Measurements from ENCODE around the gene S100Z. TPM values are rescaled to one million over a fixed set of nuclear protein-coding genes. Genes with fewer than 3 reads are reported as not detected.

The S100Z gene
- total and polyA plus RNA-seq, 12 donors: 0.11 to 2.8 (median 0.44) TPM; not detected in 1

DNA sequence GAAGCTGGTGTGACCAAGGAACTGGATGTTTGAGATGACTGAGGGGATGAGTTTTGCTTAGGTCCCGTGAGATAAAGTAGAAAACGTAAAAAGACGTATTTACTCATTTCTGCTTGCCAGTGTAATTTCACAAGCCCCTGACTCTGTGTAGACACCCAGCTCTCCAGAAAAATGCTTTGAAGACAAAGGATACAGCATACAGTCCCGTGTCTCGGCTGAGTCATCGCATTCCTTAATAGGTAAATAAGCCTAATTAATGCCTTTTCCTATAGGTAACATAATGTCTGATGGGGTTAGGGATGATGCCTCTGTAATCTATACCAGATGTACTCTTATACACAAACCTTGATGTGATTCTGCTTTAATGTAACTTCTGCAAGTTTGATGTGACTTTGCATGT lies 20.2 kb downstream of the S100Z start:
- H3K27me3 ChIP-seq: no peaks in the 10 kb centered on the region
- intact Hi-C loops (cut with DNase I): loop anchor here in 1 of 2 donors (10.0 kb wide), 1 partner anchor 205 kb away; no protein-coding TSS in a partner anchor

GRCh38 chr5:76874088-76874581 lies 24.3 kb downstream of the S100Z start:
- DNase-seq: no peak
- peaks cover 0 to 6% of the 10 kb centered on the region in 2 donors for H3K4me1 ChIP-seq (replicated peaks in 1 of 2)
- 50 to 58% (median 55%) methylated on average over 3 of the region's 3 CpGs for WGBS, 4 donors
- no peak overlapping the region for H3K4me3 ChIP-seq
- H3K9me3 ChIP-seq (replicated peaks in 1 of 3): no peaks in the 10 kb centered on the region
- no peak for TF ChIP-seq POLR2A (IDR thresholded peaks at IDR 0.05)
- TF ChIP-seq, protein P1, sequence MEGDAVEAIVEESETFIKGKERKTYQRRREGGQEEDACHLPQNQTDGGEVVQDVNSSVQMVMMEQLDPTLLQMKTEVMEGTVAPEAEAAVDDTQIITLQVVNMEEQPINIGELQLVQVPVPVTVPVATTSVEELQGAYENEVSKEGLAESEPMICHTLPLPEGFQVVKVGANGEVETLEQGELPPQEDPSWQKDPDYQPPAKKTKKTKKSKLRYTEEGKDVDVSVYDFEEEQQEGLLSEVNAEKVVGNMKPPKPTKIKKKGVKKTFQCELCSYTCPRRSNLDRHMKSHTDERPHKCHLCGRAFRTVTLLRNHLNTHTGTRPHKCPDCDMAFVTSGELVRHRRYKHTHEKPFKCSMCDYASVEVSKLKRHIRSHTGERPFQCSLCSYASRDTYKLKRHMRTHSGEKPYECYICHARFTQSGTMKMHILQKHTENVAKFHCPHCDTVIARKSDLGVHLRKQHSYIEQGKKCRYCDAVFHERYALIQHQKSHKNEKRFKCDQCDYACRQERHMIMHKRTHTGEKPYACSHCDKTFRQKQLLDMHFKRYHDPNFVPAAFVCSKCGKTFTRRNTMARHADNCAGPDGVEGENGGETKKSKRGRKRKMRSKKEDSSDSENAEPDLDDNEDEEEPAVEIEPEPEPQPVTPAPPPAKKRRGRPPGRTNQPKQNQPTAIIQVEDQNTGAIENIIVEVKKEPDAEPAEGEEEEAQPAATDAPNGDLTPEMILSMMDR (IDR thresholded peaks at IDR 0.05): no peak
- intact Hi-C loops (cut with DNase I): loop anchor here in 1 of 2 donors (10.0 kb wide), 1 partner anchor 201 kb away; no protein-coding TSS in a partner anchor
- no peaks in the 10 kb centered on the region for H3K36me3 ChIP-seq (replicated peaks in 1 of 2)
- H3K27me3 ChIP-seq: no peaks in the 10 kb centered on the region
- no peak overlapping the region for H3K27ac ChIP-seq

More for the DNA sequence above, 20.2 kb downstream of the S100Z start:
- Histone ChIP-seq H3K4me1 (replicated peaks in 1 of 2) (peaks cover 0 to 6% of the 10 kb centered on the region in 2 donors), H3K27ac (no peak overlapping the region), H3K36me3 (replicated peaks in 1 of 2) (no peaks in the 10 kb centered on the region), H3K9me3 (replicated peaks in 1 of 3) (no peaks in the 10 kb centered on the region), H3K4me3 (no peak overlapping the region)
- TF ChIP-seq, protein P1 (IDR thresholded peaks at IDR 0.05): no peak
- no peak for TF ChIP-seq POLR2A (IDR thresholded peaks at IDR 0.05)
- no peak for DNase-seq
- 68 to 78% (median 76%) methylated on average over 6 of the region's 6 CpGs for WGBS, 4 donors

- no peak for DNase-seq
These were observed 39.0 kb downstream of the S100Z start for GRCh38 chr5:76888733-76889300.

GRCh38 chr5:76893294-76893693 lies 43.5 kb downstream of the S100Z start:
- Histone ChIP-seq H3K4me3 (no peak overlapping the region), H3K36me3 (replicated peaks in 1 of 2) (no peaks in the 10 kb centered on the region), H3K4me1 (replicated peaks in 1 of 2) (no peaks in the 10 kb centered on the region), H3K27me3 (no peaks in the 10 kb centered on the region), H3K9me3 (replicated peaks in 1 of 3) (no peaks in the 10 kb centered on the region), H3K27ac (no peak overlapping the region)
- whole genome bisulfite sequencing, 4 donors: 76 to 83% (median 81%) methylated on average over 2 of the region's 2 CpGs
- DNase-seq: peak in 1 of 7 donors; percentile 15
- TF ChIP-seq, protein P1 (IDR thresholded peaks at IDR 0.05): no peak
- TF ChIP-seq POLR2A (IDR thresholded peaks at IDR 0.05): no peak
- intact Hi-C loops (cut with DNase I): no loop called here

More at GRCh38 chr5:76888733-76889300, 39.0 kb downstream of the S100Z start:
- WGBS, 4 donors: 73 to 88% (median 81%) methylated on average over 10 of the region's 10 CpGs
- no peaks in the 10 kb centered on the region for H3K9me3 ChIP-seq (replicated peaks in 1 of 3)
- H3K36me3 ChIP-seq (replicated peaks in 1 of 2): no peaks in the 10 kb centered on the region
- no peaks in the 10 kb centered on the region for H3K4me1 ChIP-seq (replicated peaks in 1 of 2)
- no peak overlapping the region for H3K4me3 ChIP-seq
- TF ChIP-seq POLR2A (IDR thresholded peaks at IDR 0.05): no peak
- TF ChIP-seq, protein P1 (IDR thresholded peaks at IDR 0.05): no peak
- H3K27ac ChIP-seq: no peak overlapping the region
- intact Hi-C loops (cut with DNase I): no loop called here
- no peaks in the 10 kb centered on the region for H3K27me3 ChIP-seq
